Activated B cell treated with CpG ODN at 0.5 μM for 24 hours (primary cell): ENCODE data around the gene RSPRY1. TPM values are rescaled to one million over a fixed set of nuclear protein-coding genes. Genes with fewer than 3 reads are reported as not detected.

Source experiments
- ATAC-seq: fragments of 200-7000 bp; cut with Tn5 transposase; one replicate; pipeline ENCODE4 v1.10.0; 2021; ENCODE audit warnings: low read depth, mild to moderate bottlenecking, moderate library complexity
- CTCF ChIA-PET: fragments of 350-600 bp; sonication (Branson Sonifier 250); formaldehyde crosslinking; loops from one replicate; lab custom pipeline; 2021; ENCODE audit warnings: antibody characterized with exemption; lab: Charles Lee
- POLR2A ChIA-PET: fragments of 350-600 bp; sonication (Branson Sonifier 250); formaldehyde crosslinking; loops from one replicate; lab custom pipeline; 2021; ENCODE audit warnings: antibody characterized with exemption; lab: Charles Lee
- DNase-seq: peaks from one replicate; pipeline ENCODE4 v3.0.0; 2022
- H3K27ac Mint-ChIP-seq: one replicate; pipeline ENCODE4 v1.8.0; 2020; ENCODE audit warnings: mixed read lengths
- H3K27me3 Mint-ChIP-seq: one replicate; pipeline ENCODE4 v1.8.0; 2021; ENCODE audit warnings: mixed read lengths
- H3K36me3 Mint-ChIP-seq: one replicate; pipeline ENCODE4 v1.8.0; 2021; ENCODE audit warnings: low read depth, mixed read lengths
- H3K4me1 Mint-ChIP-seq: one replicate; pipeline ENCODE4 v1.8.0; 2021; ENCODE audit warnings: mixed read lengths
- H3K4me3 Mint-ChIP-seq: one replicate; pipeline ENCODE4 v1.8.0; 2020; ENCODE audit warnings: mild to moderate bottlenecking, mixed read lengths
- H3K9me3 Mint-ChIP-seq: one replicate; pipeline ENCODE4 v1.8.0; 2020; ENCODE audit warnings: mixed read lengths
- CTCF ChIP-seq: fragments of 200-600 bp; IDR thresholded peaks from one replicate; pipeline ENCODE4 v1.8.0; 2022; ENCODE audit warnings: antibody characterized with exemption, mild to moderate bottlenecking
- intact Hi-C: fragments of 100-400 bp; cut with micrococcal nuclease; formaldehyde crosslinking; loops from one replicate; pipeline ENCODE4 v1.15.1; 2024
- total RNA-seq: library from RNA; stranded (reverse); gene quantifications from 2 replicates; pipeline ENCODE4 v1.2.3, GENCODE V29; 2022

RSPRY1 gene
- total RNA-seq, 1 donor from 2014 or later = 39.9 TPM

- ChIA-PET POLR2A (no interaction called here), CTCF (no interaction called here)
- Mint-ChIP-seq H3K27ac (no peak overlapping the region), H3K27me3 (no peaks in the 10 kb centered on the region), H3K4me3 (no peak overlapping the region), H3K9me3 (no peaks in the 10 kb centered on the region), H3K36me3 (peaks cover 77% of the 10 kb centered on the region), H3K4me1 (peaks cover 14% of the 10 kb centered on the region)
- intact Hi-C loops = no loop called here
- no peak for ATAC-seq
- no peak for TF ChIP-seq CTCF
- no peak for DNase-seq
Observed at GRCh38 chr16:57163842-57164241, 22.3 kb upstream of the RSPRY1 start.

GRCh38 chr16:57165483-57165882 lies 20.6 kb upstream of the RSPRY1 start:
- no peak for TF ChIP-seq CTCF
- H3K4me3 Mint-ChIP-seq = no peak overlapping the region
- no peaks in the 10 kb centered on the region for H3K27me3 Mint-ChIP-seq
- POLR2A ChIA-PET = no interaction called here
- ATAC-seq = no peak
- H3K4me1 Mint-ChIP-seq = peaks cover 14% of the 10 kb centered on the region
- CTCF ChIA-PET = no interaction called here
- peaks cover 80% of the 10 kb centered on the region for H3K36me3 Mint-ChIP-seq
- no peaks in the 10 kb centered on the region for H3K9me3 Mint-ChIP-seq
- DNase-seq = no peak
- H3K27ac Mint-ChIP-seq = no peak overlapping the region
- intact Hi-C loops = loop anchor here (5.0 kb wide), 1 partner anchor 588 kb away; no protein-coding TSS in a partner anchor

GRCh38 chr16:57165938-57166337 lies 20.2 kb upstream of the RSPRY1 start:
- DNase-seq = no peak
- Mint-ChIP-seq H3K9me3 (no peaks in the 10 kb centered on the region), H3K36me3 (peaks cover 80% of the 10 kb centered on the region), H3K27ac (no peak overlapping the region), H3K4me1 (peaks cover 14% of the 10 kb centered on the region), H3K27me3 (no peaks in the 10 kb centered on the region), H3K4me3 (no peak overlapping the region)
- intact Hi-C loops = loop anchor here (5.0 kb wide), 1 partner anchor 589 kb away; no protein-coding TSS in a partner anchor
- no peak for TF ChIP-seq CTCF
- ATAC-seq = no peak
- POLR2A ChIA-PET = no interaction called here
- CTCF ChIA-PET = no interaction called here

GRCh38 chr16:57166451-57166850 lies 19.7 kb upstream of the RSPRY1 start:
- Mint-ChIP-seq H3K27me3 (no peaks in the 10 kb centered on the region), H3K36me3 (peaks cover 80% of the 10 kb centered on the region), H3K9me3 (no peaks in the 10 kb centered on the region), H3K27ac (no peak overlapping the region), H3K4me1 (peaks cover 14% of the 10 kb centered on the region), H3K4me3 (no peak overlapping the region)
- DNase-seq = no peak
- CTCF ChIA-PET = interaction anchor here (2.0 kb wide), 1 partner anchor 82 kb away, joined by 7 read pairs; no protein-coding TSS in a partner anchor
- intact Hi-C loops = loop anchor here (5.0 kb wide), 1 partner anchor 589 kb away; no protein-coding TSS in a partner anchor
- no peak for TF ChIP-seq CTCF
- no peak for ATAC-seq
- POLR2A ChIA-PET = no interaction called here

- POLR2A ChIA-PET = no interaction called here
- DNase-seq (no peak), ATAC-seq (no peak)
- H3K27me3 Mint-ChIP-seq = no peaks in the 10 kb centered on the region
- peaks cover 81% of the 10 kb centered on the region for H3K36me3 Mint-ChIP-seq
- no peak overlapping the region for H3K4me3 Mint-ChIP-seq
- H3K4me1 Mint-ChIP-seq = peaks cover 14% of the 10 kb centered on the region
- no peak overlapping the region for H3K27ac Mint-ChIP-seq
- intact Hi-C loops = loop anchor here (5.0 kb wide), 1 partner anchor 590 kb away; no protein-coding TSS in a partner anchor
- CTCF ChIA-PET = interaction anchor here (2.0 kb wide), 1 partner anchor 82 kb away, joined by 7 read pairs; no protein-coding TSS in a partner anchor
- no peaks in the 10 kb centered on the region for H3K9me3 Mint-ChIP-seq
- TF ChIP-seq CTCF = no peak
Observed at GRCh38 chr16:57166951-57167350, 19.2 kb upstream of the RSPRY1 start.
